HG02759 (cell line): ENCODE measurements around the gene ACE.

ENCODE experiments used
- ATAC-seq: cut with Tn5 transposase; IDR thresholded peaks from one replicate; pipeline ENCODE4 v1.9.1; 2021; ENCODE audit warnings: mild to moderate bottlenecking, moderate library complexity; ENCODE audit not compliant: unreplicated experiment

The ACE gene

DNA sequence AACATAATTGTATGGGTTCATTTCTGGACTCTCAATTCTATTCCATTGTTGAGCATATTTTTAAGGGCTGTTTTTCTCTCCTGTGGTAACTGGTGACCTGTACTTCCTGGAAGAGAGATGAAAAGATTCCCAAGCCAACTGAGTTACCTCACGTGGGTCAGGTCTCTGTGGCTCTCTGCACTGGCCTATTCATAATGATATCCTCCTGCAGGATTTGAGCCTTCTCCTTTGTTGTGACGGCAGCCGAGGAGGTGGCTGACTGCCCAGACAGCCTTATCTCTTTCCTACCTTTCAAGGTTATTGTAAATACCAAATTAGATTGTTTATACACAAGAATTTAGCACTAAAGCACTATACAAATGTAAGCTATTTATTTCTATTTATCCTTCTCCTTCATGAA is 2.7 kb upstream of the ACE start:
- ATAC-seq, result no peak

DNA sequence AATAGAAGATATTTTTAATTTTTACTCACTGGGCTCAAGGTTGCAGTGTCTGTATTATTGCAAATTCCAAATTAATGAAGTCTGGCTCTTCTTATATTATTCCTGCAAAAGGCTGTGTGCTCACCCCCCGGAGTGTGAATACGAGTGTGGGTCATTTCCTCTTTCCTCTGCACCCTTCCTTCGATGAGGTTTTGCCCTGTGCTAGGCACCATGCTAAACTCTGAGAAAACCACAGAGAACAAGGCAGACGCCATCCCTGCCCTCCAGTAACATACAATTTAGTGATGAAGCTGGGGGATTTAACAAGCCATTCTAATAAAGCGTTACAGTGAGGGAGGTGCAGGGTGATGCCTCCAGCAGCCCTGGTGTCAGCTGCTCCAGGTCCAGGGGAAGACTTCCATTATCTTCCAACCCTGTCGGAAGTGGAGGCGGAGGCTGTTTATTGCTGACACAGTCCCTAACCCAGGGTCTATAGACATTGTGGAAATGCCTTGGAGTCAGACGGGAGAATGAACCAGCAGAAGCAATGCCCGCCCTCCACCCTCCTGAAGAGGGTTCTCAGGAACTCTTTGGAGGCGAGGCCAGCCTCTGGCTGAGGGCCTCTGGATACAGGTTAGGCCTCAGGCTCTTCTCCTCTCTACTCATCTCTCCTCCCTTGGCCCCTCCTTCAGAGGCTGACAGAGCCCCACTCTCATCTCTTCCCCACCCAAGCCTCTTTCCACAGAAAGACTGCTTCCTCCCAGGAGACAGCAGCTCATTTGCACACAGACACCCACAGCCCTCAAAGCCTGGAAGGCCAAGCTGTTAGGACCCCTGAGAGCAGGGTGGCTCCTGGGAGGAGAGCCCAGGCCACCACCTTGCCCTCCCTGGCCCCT is 2.0 kb upstream of the ACE start:
- no peak for ATAC-seq

DNA sequence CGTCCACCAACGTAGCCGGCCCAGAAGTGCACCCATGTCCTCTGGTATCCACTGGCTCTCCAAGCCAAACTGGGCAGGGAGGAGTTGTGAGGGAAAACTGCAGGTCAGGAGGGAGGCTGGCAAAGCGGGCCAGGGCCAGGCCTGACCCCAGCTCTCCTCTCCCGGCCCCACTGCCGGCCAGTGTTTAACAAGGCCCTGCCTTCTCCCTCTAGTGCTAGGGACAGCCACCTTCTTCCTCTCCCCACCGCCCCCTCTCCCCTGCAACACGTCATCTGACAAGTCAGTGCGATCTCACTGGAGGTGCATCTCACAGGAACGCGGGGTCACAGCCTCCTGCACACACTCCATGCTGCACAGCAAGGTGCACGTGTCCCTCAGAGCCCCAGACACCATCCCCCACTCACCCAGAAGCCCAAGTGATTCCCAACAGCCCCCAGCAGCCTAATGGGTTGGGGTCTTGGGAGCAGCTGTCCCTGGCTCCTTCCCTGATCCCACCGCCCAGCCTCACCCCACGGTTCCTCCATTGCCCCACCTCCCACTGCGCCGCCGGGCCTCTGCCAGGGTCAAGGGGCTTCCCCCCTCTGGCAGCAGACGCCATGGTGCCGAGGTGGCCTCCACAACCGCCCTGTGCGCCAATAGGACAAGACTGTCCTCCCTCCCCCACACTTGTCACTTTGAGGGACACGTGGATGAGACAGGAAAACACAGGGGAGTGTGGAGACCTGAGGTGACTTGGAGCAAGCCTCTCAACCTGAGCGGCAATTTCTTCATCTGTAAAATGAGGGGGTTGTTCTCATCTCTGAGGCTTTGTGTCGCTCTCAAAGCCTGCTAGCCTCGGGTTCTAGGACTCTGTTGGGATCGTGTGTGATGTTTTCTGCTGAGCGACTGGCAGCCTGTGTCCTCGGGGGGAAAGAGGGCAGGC is 1.1 kb upstream of the ACE start:
- no peak for ATAC-seq

GRCh38 chr17:63476459-63476853 is 405 bp upstream of the ACE start:
- ATAC-seq, result no peak

GRCh38 chr17:63477480-63478440 is 899 bp downstream of the ACE start:
- peak; percentile 24 for ATAC-seq

- ATAC-seq, result peak; percentile 69
Observed at GRCh38 chr17:63478814-63479494, 2.1 kb downstream of the ACE start.

GRCh38 chr17:63479495-63480184 is 2.8 kb downstream of the ACE start:
- no peak for ATAC-seq

DNA sequence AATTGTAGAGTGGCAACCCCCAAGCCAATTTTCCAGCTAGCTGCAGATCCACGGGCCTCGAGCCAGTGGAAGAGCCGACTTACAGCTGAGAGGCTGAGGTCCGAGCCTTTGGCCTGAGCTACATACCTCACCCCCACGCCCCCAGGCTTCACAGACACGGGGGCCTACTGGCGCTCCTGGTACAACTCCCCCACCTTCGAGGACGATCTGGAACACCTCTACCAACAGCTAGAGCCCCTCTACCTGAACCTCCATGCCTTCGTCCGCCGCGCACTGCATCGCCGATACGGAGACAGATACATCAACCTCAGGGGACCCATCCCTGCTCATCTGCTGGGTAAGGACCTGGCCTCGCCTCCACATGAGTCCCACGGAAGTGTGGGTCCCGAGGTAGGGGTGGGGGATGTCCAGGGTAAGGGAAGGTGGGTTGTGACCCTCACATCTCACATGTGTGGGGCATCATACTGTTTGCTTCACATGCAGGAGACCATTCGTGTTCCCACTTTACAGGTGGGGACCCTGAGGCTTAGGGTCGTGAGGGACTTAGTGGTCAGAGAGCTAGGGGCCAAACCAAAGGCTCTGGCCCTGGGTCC is 3.4 kb downstream of the ACE start:
- no peak for ATAC-seq

GRCh38 chr17:63480826-63481487 is 4.1 kb downstream of the ACE start:
- no peak for ATAC-seq

GRCh38 chr17:63481488-63481870 is 4.6 kb downstream of the ACE start:
- ATAC-seq, result no peak

- ATAC-seq, result no peak
Observed at GRCh38 chr17:63482509-63482908, 5.6 kb downstream of the ACE start.

GRCh38 chr17:63483038-63483437 is 6.2 kb downstream of the ACE start:
- ATAC-seq, result no peak

DNA sequence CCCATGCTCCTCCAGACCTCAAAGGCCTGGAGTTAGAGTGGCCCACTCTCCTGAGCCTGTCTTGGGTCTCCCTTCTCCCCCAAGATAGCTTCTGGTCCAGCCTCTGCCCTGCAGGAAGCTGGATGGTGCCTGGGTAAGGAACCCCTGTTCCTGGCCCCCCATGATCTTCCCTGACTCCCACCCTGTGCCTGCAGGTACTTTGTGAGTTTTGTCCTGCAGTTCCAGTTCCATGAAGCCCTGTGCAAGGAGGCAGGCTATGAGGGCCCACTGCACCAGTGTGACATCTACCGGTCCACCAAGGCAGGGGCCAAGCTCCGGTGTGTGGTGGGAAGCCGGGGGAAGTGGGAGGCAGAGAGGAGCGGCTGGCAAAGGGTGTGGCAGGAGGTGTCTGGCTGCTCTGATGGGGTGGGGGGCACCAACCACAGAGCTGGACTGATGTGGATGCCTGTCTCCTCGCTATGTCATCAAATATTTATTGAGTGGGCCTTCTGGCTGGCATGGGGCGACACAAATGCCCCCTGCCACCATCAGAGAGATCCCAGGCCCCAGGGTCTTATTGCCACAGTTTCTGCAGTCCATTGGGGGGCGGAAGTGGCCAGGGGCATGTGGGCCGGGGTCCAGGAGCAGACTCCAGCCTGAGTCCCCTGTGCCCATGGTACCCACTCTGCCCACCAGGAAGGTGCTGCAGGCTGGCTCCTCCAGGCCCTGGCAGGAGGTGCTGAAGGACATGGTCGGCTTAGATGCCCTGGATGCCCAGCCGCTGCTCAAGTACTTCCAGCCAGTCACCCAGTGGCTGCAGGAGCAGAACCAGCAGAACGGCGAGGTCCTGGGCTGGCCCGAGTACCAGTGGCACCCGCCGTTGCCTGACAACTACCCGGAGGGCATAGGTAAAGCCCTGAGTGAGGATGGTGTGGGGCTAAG is 7.1 kb downstream of the ACE start:
- no peak for ATAC-seq

DNA sequence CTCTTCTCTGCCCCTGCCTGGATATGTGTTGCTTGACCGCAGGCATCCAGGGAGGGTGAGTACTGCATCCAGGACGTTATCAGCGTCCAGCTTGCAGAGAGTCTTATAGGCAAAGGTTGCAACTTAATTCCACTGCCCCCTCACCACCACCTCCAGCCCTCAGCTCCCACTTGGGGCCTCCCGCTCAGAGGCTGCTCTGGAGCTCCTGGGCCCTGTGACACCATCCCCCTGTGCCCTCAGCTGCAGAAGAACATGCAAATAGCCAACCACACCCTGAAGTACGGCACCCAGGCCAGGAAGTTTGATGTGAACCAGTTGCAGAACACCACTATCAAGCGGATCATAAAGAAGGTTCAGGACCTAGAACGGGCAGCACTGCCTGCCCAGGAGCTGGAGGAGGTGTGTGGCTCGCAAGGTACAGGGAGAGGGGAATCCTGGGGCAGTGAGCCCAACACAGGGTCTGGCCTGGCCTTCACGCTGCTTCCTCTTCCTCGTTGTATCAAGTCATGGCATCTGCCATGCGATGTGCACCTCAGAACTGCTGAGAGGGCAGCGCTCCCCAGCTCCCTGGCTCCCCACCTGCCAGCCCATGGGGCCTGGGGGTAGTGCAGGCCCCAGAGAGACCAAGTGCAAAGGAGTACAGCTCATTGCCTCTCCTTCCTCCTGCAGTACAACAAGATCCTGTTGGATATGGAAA is 9.6 kb downstream of the ACE start:
- ATAC-seq, result no peak

DNA sequence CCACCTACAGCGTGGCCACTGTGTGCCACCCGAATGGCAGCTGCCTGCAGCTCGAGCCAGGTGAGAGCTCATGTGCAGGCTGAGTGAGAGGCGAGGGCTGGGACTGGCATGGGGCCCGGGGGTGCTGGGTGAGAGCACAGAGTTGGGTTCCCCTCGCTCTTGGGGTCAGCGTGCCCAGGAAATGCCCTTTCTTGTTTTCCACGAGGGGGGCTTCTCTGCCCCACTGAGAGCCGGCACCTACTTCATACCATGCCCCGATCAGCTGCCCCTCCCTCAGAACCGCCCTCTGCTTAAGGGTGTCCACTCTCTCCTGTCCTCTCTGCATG is 10.1 kb downstream of the ACE start:
- ATAC-seq, result no peak

GRCh38 chr17:63488851-63489250 is 12.0 kb downstream of the ACE start:
- ATAC-seq, result no peak

DNA sequence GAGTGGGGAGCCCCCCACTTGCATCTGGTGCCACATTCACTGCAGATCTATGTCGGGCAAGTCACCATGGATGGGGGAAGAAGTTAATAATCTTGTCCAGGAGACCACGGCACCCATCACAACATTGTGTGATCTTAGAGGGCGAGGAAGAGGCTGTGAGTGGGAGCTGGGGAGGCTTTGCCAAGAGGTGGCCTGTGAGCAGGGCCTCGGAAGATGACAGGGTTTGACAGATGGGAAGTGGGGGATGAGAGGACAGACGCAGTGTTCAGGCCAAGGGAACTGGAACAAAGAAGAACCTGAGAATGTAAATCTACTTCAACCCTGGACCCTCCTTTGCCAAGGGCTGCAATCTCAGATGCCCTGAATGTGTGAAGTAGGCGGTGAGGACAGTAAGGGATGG is 12.4 kb downstream of the ACE start:
- no peak for ATAC-seq
